Testis (tissue), 2 donors: Measurements from ENCODE around the gene SSTR5.

Source experiments
- POLR2A ChIP-seq: fragments of 450-650 bp; IDR thresholded peaks from one replicate; pipeline ENCODE4 v1.6.1; 2017; ENCODE audit warnings: antibody characterized with exemption, mild to moderate bottlenecking, moderate library complexity
- TF ChIP-seq, protein P1 (sequence below), 3 experiments: fragments of 450-650 bp in 2 of 3; fragments of 200-600 bp in 1 of 3; sonication (generic) in 1 of 3; IDR thresholded peaks; one replicate each; pipeline ENCODE4 v1.5.1; 2016 to 2019; ENCODE audit warnings: antibody characterized with exemption in 3 of 3, mild to moderate bottlenecking in 2 of 3, moderate library complexity in 1 of 3

DNA sequence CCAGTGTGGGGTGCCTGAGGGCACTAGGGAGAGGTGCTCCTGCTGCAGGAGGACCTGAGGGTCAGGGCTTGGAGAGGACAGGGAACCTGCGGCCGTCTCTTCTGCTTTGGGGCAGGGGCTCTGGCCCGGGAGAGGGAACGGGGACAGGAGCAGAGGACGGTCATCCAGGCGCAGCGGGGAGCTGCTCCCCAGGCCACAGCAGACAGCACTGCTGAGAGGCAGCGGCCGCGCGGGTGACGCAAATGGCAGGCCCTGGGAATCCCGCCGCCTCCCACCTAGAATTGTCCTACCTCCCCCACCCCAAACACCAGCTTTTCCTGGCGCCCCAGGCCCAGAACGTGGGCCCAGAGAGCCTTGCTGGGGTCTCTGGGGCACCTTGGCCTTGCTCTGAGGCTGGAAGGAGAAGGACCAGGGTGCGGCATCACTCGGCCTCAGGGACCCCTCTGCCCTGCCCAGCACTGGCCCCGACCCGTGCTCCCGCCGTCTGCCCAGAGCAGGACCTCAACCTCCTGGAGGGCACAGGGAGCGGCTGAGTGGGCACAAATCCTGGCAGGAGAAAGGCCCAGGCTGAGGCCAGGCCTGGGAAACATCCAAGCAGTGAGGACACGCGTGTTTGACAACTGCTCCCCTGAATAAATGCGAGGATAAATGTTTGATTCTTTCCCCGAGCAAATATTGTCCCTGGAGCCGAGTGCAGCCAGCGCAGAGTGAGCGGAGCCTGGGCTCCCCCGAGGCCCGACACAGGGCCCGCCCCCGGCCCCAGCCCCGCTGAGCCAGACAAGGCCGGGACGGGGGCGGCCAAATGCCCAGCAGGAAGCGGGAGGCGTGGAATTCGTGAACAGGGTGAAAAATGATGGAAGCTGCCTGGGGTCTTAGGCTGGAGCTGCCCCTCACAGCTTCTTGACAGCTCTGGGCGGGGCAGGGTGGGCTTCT is 8.5 kb downstream of the SSTR5 start:
- no peak for TF ChIP-seq POLR2A
- TF ChIP-seq, protein P1, sequence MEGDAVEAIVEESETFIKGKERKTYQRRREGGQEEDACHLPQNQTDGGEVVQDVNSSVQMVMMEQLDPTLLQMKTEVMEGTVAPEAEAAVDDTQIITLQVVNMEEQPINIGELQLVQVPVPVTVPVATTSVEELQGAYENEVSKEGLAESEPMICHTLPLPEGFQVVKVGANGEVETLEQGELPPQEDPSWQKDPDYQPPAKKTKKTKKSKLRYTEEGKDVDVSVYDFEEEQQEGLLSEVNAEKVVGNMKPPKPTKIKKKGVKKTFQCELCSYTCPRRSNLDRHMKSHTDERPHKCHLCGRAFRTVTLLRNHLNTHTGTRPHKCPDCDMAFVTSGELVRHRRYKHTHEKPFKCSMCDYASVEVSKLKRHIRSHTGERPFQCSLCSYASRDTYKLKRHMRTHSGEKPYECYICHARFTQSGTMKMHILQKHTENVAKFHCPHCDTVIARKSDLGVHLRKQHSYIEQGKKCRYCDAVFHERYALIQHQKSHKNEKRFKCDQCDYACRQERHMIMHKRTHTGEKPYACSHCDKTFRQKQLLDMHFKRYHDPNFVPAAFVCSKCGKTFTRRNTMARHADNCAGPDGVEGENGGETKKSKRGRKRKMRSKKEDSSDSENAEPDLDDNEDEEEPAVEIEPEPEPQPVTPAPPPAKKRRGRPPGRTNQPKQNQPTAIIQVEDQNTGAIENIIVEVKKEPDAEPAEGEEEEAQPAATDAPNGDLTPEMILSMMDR (IDR thresholded peaks at IDR 0.05), result no peak
